GM23248 (cell line): ENCODE results near the gene ZMYND11. TPM values are rescaled to one million over a fixed set of nuclear protein-coding genes. Genes with fewer than 3 reads are reported as not detected.

Experiments used
- DNase-seq: peaks from one replicate; pipeline ENCODE4 v3.0.0-alpha.2; 2015
- H2AFZ ChIP-seq: fragments of 200-600 bp; sonication (generic); 2 replicates; pipeline ENCODE4 v1.6.1; 2016; ENCODE audit warnings: antibody characterized with exemption
- H3F3A ChIP-seq: fragments of 200-600 bp; sonication (generic); 2 replicates; pipeline ENCODE4 v1.6.1; 2016; ENCODE audit warnings: mild to moderate bottlenecking, antibody characterized with exemption, mixed run types; ENCODE audit not compliant: insufficient read depth
- H3K27ac ChIP-seq: fragments of 200-600 bp; sonication (generic); 2 replicates; pipeline ENCODE4 v1.5.1; 2016; ENCODE audit warnings: mild to moderate bottlenecking
- H3K27me3 ChIP-seq: fragments of 200-600 bp; sonication (generic); replicated peaks from 2 replicates; pipeline ENCODE4 v1.6.1; 2016; ENCODE audit warnings: mild to moderate bottlenecking; ENCODE audit not compliant: insufficient read depth
- H3K36me3 ChIP-seq: fragments of 200-600 bp; sonication (generic); 2 replicates; pipeline ENCODE4 v1.6.1; 2016; ENCODE audit warnings: low read depth, mild to moderate bottlenecking
- H3K4me1 ChIP-seq: fragments of 200-600 bp; sonication (generic); 2 replicates; pipeline ENCODE4 v1.6.1; 2016; ENCODE audit warnings: mild to moderate bottlenecking; ENCODE audit not compliant: insufficient read depth
- H3K4me2 ChIP-seq: fragments of 200-600 bp; sonication (generic); one replicate; pipeline ENCODE4 v1.6.1; 2016; ENCODE audit warnings: mild to moderate bottlenecking; ENCODE audit not compliant: unreplicated experiment
- H3K4me3 ChIP-seq: fragments of 200-600 bp; sonication (generic); 2 replicates; pipeline ENCODE4 v1.5.1; 2016; ENCODE audit warnings: mild to moderate bottlenecking
- H3K79me2 ChIP-seq: fragments of 200-600 bp; sonication (generic); 2 replicates; pipeline ENCODE4 v1.6.1; 2016; ENCODE audit warnings: mild to moderate bottlenecking; ENCODE audit not compliant: insufficient read depth
- H3K9ac ChIP-seq: fragments of 200-600 bp; sonication (generic); 2 replicates; pipeline ENCODE4 v1.6.1; 2016; ENCODE audit warnings: mild to moderate bottlenecking
- H3K9me2 ChIP-seq: fragments of 200-600 bp; sonication (generic); 2 replicates; pipeline ENCODE4 v1.6.1; 2016; ENCODE audit warnings: mixed run types, mild to moderate bottlenecking, moderate library complexity; ENCODE audit not compliant: insufficient read depth
- H3K9me3 ChIP-seq: fragments of 200-600 bp; sonication (generic); one replicate; pipeline ENCODE4 v1.6.1; 2017; ENCODE audit warnings: low read depth
- H4K20me1 ChIP-seq: fragments of 200-600 bp; sonication (generic); 2 replicates; pipeline ENCODE4 v1.6.0; 2016; ENCODE audit not compliant: insufficient read depth
- EZH2 ChIP-seq: fragments of 200-600 bp; sonication (generic); IDR thresholded peaks from 2 replicates; pipeline ENCODE4 v1.6.1; 2018; ENCODE audit warnings: antibody characterized with exemption, mild to moderate bottlenecking; ENCODE audit not compliant: insufficient read depth, poor library complexity, severe bottlenecking
- EZH2phosphoT487 ChIP-seq: fragments of 200-600 bp; sonication (generic); IDR thresholded peaks from 2 replicates; pipeline ENCODE4 v1.6.1; 2018; ENCODE audit warnings: antibody characterized with exemption, moderate library complexity, mild to moderate bottlenecking, low read depth; ENCODE audit not compliant: insufficient read depth
- WGBS, 2 experiments: methylation state at CpG; one replicate each; pipeline ENCODE4 v1.1.6; 2015 to 2017; ENCODE audit warnings: low lambda C conversion rate in 2 of 2, low coverage in 1 of 2; ENCODE audit errors: missing lambda C conversion rate in 2 of 2; 5-methylcytosine and 5-hydroxymethylcytosine counted together
- in situ Hi-C: fragments of 300-500 bp; cut with MboI; formaldehyde crosslinking; loops from 2 replicates; pipeline ENCODE4 v1.15.0; 2020
- polyA plus RNA-seq: library from polyadenylated mRNA; unstranded; fragments of >200 nt; fragmentation: Nextera tagmentation; extraction: Ambion mirVana; gene quantifications from 2 replicates; pipeline ENCODE4 v1.2.1, GENCODE V29; 2016
- total RNA-seq: library from RNA; depleted of rRNA; stranded (reverse); fragments of >200 nt; shearing (Covaris generic); gene quantifications from 2 replicates; pipeline ENCODE4 v1.2.3, GENCODE V29; 2014

Gene ZMYND11
- total and polyA plus RNA-seq, 2 experiments from 2014 or later = 47.1 to 63.4 TPM

GRCh38 chr10:241966-242643 lies 106.8 kb downstream of the ZMYND11 start:
- no peak overlapping the region for H3K4me2 ChIP-seq
- no peak overlapping the region for H3K9ac ChIP-seq
- H3K79me2 ChIP-seq = no peaks in the 10 kb centered on the region
- no peak for DNase-seq
- no peaks in the 10 kb centered on the region for H3K9me2 ChIP-seq
- peaks cover 45% of the 10 kb centered on the region for H3K36me3 ChIP-seq
- no peaks in the 10 kb centered on the region for H3K27me3 ChIP-seq
- in situ Hi-C loops = no loop called here
- no peak overlapping the region for H2AFZ ChIP-seq
- WGBS, 2 experiments = 69 to 76% methylated on average over 9 of the region's 9 CpGs
- no peak overlapping the region for H3K27ac ChIP-seq
- H3F3A ChIP-seq = no peaks in the 10 kb centered on the region
- H4K20me1 ChIP-seq = no peaks in the 10 kb centered on the region
- H3K4me3 ChIP-seq = no peak overlapping the region
- TF ChIP-seq EZH2 (no peak), EZH2phosphoT487 (no peak)
- no peaks in the 10 kb centered on the region for H3K4me1 ChIP-seq
- no peaks in the 10 kb centered on the region for H3K9me3 ChIP-seq

DNA sequence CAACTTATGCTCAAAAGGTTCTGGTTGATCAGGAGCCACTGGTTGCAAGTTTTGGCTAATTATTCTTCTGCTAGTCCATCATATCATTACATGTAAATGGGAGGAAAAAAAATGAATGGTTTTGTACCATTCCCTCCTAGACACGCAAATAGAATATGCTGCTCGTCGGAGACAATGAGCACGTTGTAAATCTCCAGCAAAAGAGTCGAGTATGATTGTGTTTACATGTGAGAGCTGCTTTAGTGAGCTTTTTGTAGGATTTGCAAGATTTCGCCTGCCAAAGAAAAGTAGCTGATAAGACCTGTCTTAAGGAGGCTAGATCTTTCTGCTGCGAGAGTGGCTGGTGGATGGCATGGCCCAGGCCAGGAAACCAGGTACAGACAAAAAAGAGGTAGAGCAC lies 109.0 kb downstream of the ZMYND11 start:
- in situ Hi-C loops = no loop called here
- TF ChIP-seq EZH2 = no peak
- no peak for TF ChIP-seq EZH2phosphoT487
- Histone ChIP-seq H2AFZ (no peak overlapping the region), H3F3A (no peaks in the 10 kb centered on the region), H3K36me3 (peaks cover 62% of the 10 kb centered on the region), H3K4me3 (no peak overlapping the region), H3K9me3 (no peaks in the 10 kb centered on the region), H3K4me2 (no peak overlapping the region), H3K79me2 (no peaks in the 10 kb centered on the region), H3K27me3 (no peaks in the 10 kb centered on the region), H3K9ac (no peak overlapping the region), H3K9me2 (no peaks in the 10 kb centered on the region), H3K4me1 (no peaks in the 10 kb centered on the region), H4K20me1 (no peaks in the 10 kb centered on the region), H3K27ac (no peak overlapping the region)
- 89 to 90% methylated on average over 7 of the region's 7 CpGs for WGBS, 2 experiments
- no peak for DNase-seq

GRCh38 chr10:246431-246830 lies 111.2 kb downstream of the ZMYND11 start:
- Histone ChIP-seq H3K9me3 (no peaks in the 10 kb centered on the region), H3K27ac (no peak overlapping the region), H3K9me2 (no peaks in the 10 kb centered on the region), H3K4me2 (no peak overlapping the region), H3F3A (no peaks in the 10 kb centered on the region; the same call in 1 of the 2 replicates), H3K27me3 (no peaks in the 10 kb centered on the region), H3K36me3 (peaks cover 60% of the 10 kb centered on the region), H3K9ac (no peak overlapping the region), H4K20me1 (no peaks in the 10 kb centered on the region), H2AFZ (no peak overlapping the region), H3K4me1 (no peaks in the 10 kb centered on the region), H3K4me3 (no peak overlapping the region), H3K79me2 (no peaks in the 10 kb centered on the region)
- in situ Hi-C loops = no loop called here
- no peak for TF ChIP-seq EZH2
- no peak for TF ChIP-seq EZH2phosphoT487
- WGBS, 2 experiments = 96 to 97% methylated on average over 9 of the region's 9 CpGs
- DNase-seq = no peak

- H3K79me2 ChIP-seq = no peaks in the 10 kb centered on the region
- peaks cover 50% of the 10 kb centered on the region for H3K36me3 ChIP-seq
- DNase-seq = no peak
- in situ Hi-C loops = no loop called here
- WGBS, 2 experiments = 95 to 96% methylated on average over 4 of the region's 4 CpGs
- H4K20me1 ChIP-seq = no peaks in the 10 kb centered on the region
- no peaks in the 10 kb centered on the region for H3K4me1 ChIP-seq
- TF ChIP-seq EZH2 (no peak), EZH2phosphoT487 (no peak)
- no peak overlapping the region for H3K4me2 ChIP-seq
- H3F3A ChIP-seq = no peaks in the 10 kb centered on the region; the same call in 1 of the 2 replicates
- H2AFZ ChIP-seq = no peak overlapping the region
- no peak overlapping the region for H3K9ac ChIP-seq
- H3K27me3 ChIP-seq = no peaks in the 10 kb centered on the region
- H3K27ac ChIP-seq = no peak overlapping the region
- H3K4me3 ChIP-seq = no peak overlapping the region
- no peaks in the 10 kb centered on the region for H3K9me3 ChIP-seq
- H3K9me2 ChIP-seq = no peaks in the 10 kb centered on the region
Observed at GRCh38 chr10:247480-247879, 112.2 kb downstream of the ZMYND11 start.
